H9 (cell line): ENCODE results near the gene ADAMTSL2. TPM values are rescaled to one million over a fixed set of nuclear protein-coding genes. Genes with fewer than 3 reads are reported as not detected.

ENCODE experiments used
- DNase-seq: peaks from one replicate; pipeline ENCODE4 v3.0.0-alpha.2; 2017
- H2AFZ ChIP-seq: one replicate; pipeline ENCODE4 v1.6.1; 2013; ENCODE audit warnings: mild to moderate bottlenecking, low read length, control low read depth, moderate library complexity
- H2AK5ac ChIP-seq: 2 replicates; pipeline ENCODE4 v1.6.1; 2013; ENCODE audit warnings: low read length, control low read depth, mixed read lengths; ENCODE audit not compliant: insufficient read length
- H2BK120ac ChIP-seq: one replicate; pipeline ENCODE4 v1.6.1; 2013; ENCODE audit warnings: low read depth, mild to moderate bottlenecking, low read length, control low read depth, inconsistent platforms; ENCODE audit not compliant: poor library complexity, severe bottlenecking
- H2BK12ac ChIP-seq: 2 replicates; pipeline ENCODE4 v1.6.1; 2013; ENCODE audit warnings: low read length, control low read depth, mixed read lengths, low read depth; ENCODE audit not compliant: insufficient read length
- H2BK15ac ChIP-seq: 2 replicates; pipeline ENCODE4 v1.6.1; 2013; ENCODE audit warnings: low read depth, low read length, control low read depth
- H2BK20ac ChIP-seq: one replicate; pipeline ENCODE4 v1.6.1; 2013; ENCODE audit warnings: low read depth, mild to moderate bottlenecking, low read length, control low read depth, inconsistent platforms; ENCODE audit not compliant: poor library complexity, severe bottlenecking
- H2BK5ac ChIP-seq: 2 replicates; pipeline ENCODE4 v1.6.1; 2013; ENCODE audit warnings: low read length, control low read depth, mixed read lengths; ENCODE audit not compliant: insufficient read length
- H3K14ac ChIP-seq: 2 replicates; pipeline ENCODE4 v1.6.1; 2013; ENCODE audit warnings: low read length, control low read depth; ENCODE audit not compliant: insufficient read depth
- H3K18ac ChIP-seq: 2 replicates; pipeline ENCODE4 v1.6.1; 2013; ENCODE audit warnings: low read depth, mild to moderate bottlenecking, mixed read lengths, low read length, control low read depth; ENCODE audit not compliant: insufficient read length
- H3K23ac ChIP-seq: 2 replicates; pipeline ENCODE4 v1.6.1; 2013; ENCODE audit warnings: low read length, control low read depth, mixed read lengths, low read depth; ENCODE audit not compliant: insufficient read length
- H3K23me2 ChIP-seq: 2 replicates; pipeline ENCODE4 v1.6.1; 2013; ENCODE audit warnings: low read depth, mild to moderate bottlenecking, mixed read lengths, low read length, control low read depth; ENCODE audit not compliant: insufficient read length, poor library complexity, severe bottlenecking
- H3K27ac ChIP-seq: 2 replicates; pipeline ENCODE4 v1.5.1; 2013; ENCODE audit warnings: low read length, control low read depth, mixed read lengths, low read depth; ENCODE audit not compliant: insufficient read length
- H3K27me3 ChIP-seq: 2 replicates; pipeline ENCODE4 v1.6.1; 2013; ENCODE audit warnings: low read length, control low read depth, inconsistent platforms; ENCODE audit not compliant: insufficient read depth
- H3K4ac ChIP-seq: 2 replicates; pipeline ENCODE4 v1.6.1; 2013; ENCODE audit warnings: low read depth, mild to moderate bottlenecking, control low read depth, inconsistent platforms, low read length, moderate library complexity
- H3K4me1 ChIP-seq: 2 replicates; pipeline ENCODE4 v1.6.1; 2013; ENCODE audit warnings: low read length, control low read depth, inconsistent platforms; ENCODE audit not compliant: insufficient read depth
- H3K4me2 ChIP-seq: 2 replicates; pipeline ENCODE4 v1.6.1; 2013; ENCODE audit warnings: low read length, control low read depth, mixed read lengths; ENCODE audit not compliant: insufficient read length, insufficient read depth
- H3K56ac ChIP-seq: 2 replicates; pipeline ENCODE4 v1.6.1; 2013; ENCODE audit warnings: low read depth, mild to moderate bottlenecking, mixed read lengths, low read length, control low read depth; ENCODE audit not compliant: insufficient read length
- H3K79me1 ChIP-seq: 2 replicates; pipeline ENCODE4 v1.6.1; 2013; ENCODE audit warnings: low read depth, mild to moderate bottlenecking, moderate library complexity, low read length, control low read depth, inconsistent platforms; ENCODE audit not compliant: insufficient read depth, poor library complexity, severe bottlenecking
- H3K79me2 ChIP-seq: 2 replicates; pipeline ENCODE4 v1.6.1; 2013; ENCODE audit warnings: low read length, control low read depth, inconsistent platforms; ENCODE audit not compliant: insufficient read depth
- H3K9ac ChIP-seq: 2 replicates; pipeline ENCODE4 v1.6.1; 2013; ENCODE audit warnings: low read length, control low read depth, mixed read lengths; ENCODE audit not compliant: insufficient read length; ENCODE audit errors: extremely low read depth
- H3K9me3 ChIP-seq: one replicate; pipeline ENCODE4 v1.6.1; 2013; ENCODE audit warnings: low read depth, low read length, inconsistent platforms; ENCODE audit not compliant: control insufficient read depth
- H3T11ph ChIP-seq: one replicate; pipeline ENCODE4 v1.6.1; 2013; ENCODE audit warnings: mild to moderate bottlenecking, low read length, control low read depth, inconsistent platforms
- H4K20me1 ChIP-seq: one replicate; pipeline ENCODE4 v1.6.1; 2013; ENCODE audit not compliant: control insufficient read depth, insufficient read length, insufficient read depth
- H4K5ac ChIP-seq: 2 replicates; pipeline ENCODE4 v1.6.1; 2013; ENCODE audit warnings: low read depth, mild to moderate bottlenecking, mixed read lengths, low read length, control low read depth; ENCODE audit not compliant: insufficient read length
- H4K8ac ChIP-seq: replicated peaks from 2 replicates; pipeline ENCODE4 v1.6.1; 2013; ENCODE audit warnings: low read length, control low read depth, mixed read lengths, low read depth; ENCODE audit not compliant: insufficient read length
- H4K91ac ChIP-seq: 2 replicates; pipeline ENCODE4 v1.6.1; 2013; ENCODE audit warnings: low read depth, mild to moderate bottlenecking, moderate library complexity, mixed read lengths, low read length, control low read depth; ENCODE audit not compliant: insufficient read length
- H3K27ac Mint-ChIP-seq, 3 experiments: 2 replicates in 2 of 3; 3 replicates in 1 of 3; pipeline ENCODE4 v1.8.0; 2020 to 2021; ENCODE audit warnings: mixed read lengths in 3 of 3, mild to moderate bottlenecking in 1 of 3, moderate library complexity in 1 of 3
- H3K27me3 Mint-ChIP-seq: 2 replicates; pipeline ENCODE4 v1.8.0; 2021; ENCODE audit warnings: low read depth, mild to moderate bottlenecking, moderate library complexity, mixed read lengths
- H3K36me3 Mint-ChIP-seq, 3 experiments: 2 replicates in 2 of 3; 3 replicates in 1 of 3; pipeline ENCODE4 v1.8.0; 2020 to 2021; ENCODE audit warnings: low read depth in 3 of 3, mixed read lengths in 3 of 3; ENCODE audit not compliant: insufficient read depth in 1 of 3
- H3K4me1 Mint-ChIP-seq, 2 experiments: 2 replicates each; pipeline ENCODE4 v1.8.0; 2020; ENCODE audit warnings: mixed read lengths in 2 of 2
- H3K4me3 Mint-ChIP-seq, 2 experiments: 2 replicates in 1 of 2; 3 replicates in 1 of 2; pipeline ENCODE4 v1.8.0; 2020 to 2021; ENCODE audit warnings: mild to moderate bottlenecking in 2 of 2, mixed read lengths in 2 of 2, moderate library complexity in 1 of 2
- H3K9me3 Mint-ChIP-seq, 2 experiments: 2 replicates in 1 of 2; 3 replicates in 1 of 2; pipeline ENCODE4 v1.8.0; 2020; ENCODE audit warnings: mild to moderate bottlenecking in 2 of 2, mixed read lengths in 2 of 2, moderate library complexity in 1 of 2
- CTCF ChIP-seq: fragments of 200-600 bp; sonication (generic); conservative IDR thresholded peaks from 3 replicates; pipeline ENCODE4 v1.8.0; 2021; ENCODE audit warnings: antibody characterized with exemption, mild to moderate bottlenecking
- WGBS: extraction: QIAGEN DNeasy Blood & Tissue Kit; methylation state at CpG from one replicate; pipeline ENCODE4 v1.1.7; 2013; ENCODE audit warnings: missing lambda C conversion rate, low lambda C conversion rate, mixed read lengths; ENCODE audit not compliant: insufficient read length; ENCODE audit errors: extremely low coverage; 5-methylcytosine and 5-hydroxymethylcytosine counted together
- total RNA-seq: library from RNA; stranded (reverse); gene quantifications from 2 replicates; pipeline ENCODE4 v1.2.1, GENCODE V29; 2021

The ADAMTSL2 gene
- total RNA-seq, 1 experiment from 2014 or later: 0.61 TPM

GRCh38 chr9:133602277-133602676, 67.8 kb downstream of the ADAMTSL2 start:
- no peak overlapping the region for H3K23ac ChIP-seq
- H3K9me3 ChIP-seq: no peaks in the 10 kb centered on the region
- no peak overlapping the region for H4K91ac ChIP-seq
- WGBS: no CpG with 5 or more reads among the region's 10 CpGs
- H2BK5ac ChIP-seq: no peak overlapping the region
- no peak overlapping the region for H4K5ac ChIP-seq
- H3K4me2 ChIP-seq: no peak overlapping the region
- Mint-ChIP-seq H3K27me3 (peaks cover 19% of the 10 kb centered on the region), H3K9me3 (peaks cover 9 to 11% of the 10 kb centered on the region in 2 experiments), H3K36me3 (peaks cover 3 to 5% (median 5%) of the 10 kb centered on the region in 3 experiments; a peak in 6 of 7 replicates), H3K4me1 (peaks cover 5 to 25% of the 10 kb centered on the region in 2 experiments; a peak in 3 of 4 replicates), H3K4me3 (no peak overlapping the region), H3K27ac (no peak overlapping the region)
- H2BK120ac ChIP-seq: no peak overlapping the region
- TF ChIP-seq CTCF: no peak
- no peak overlapping the region for H2BK15ac ChIP-seq
- H2BK12ac ChIP-seq: no peak overlapping the region
- no peak overlapping the region for H4K8ac ChIP-seq
- no peaks in the 10 kb centered on the region for H4K20me1 ChIP-seq
- H2BK20ac ChIP-seq: no peak overlapping the region
- no peaks in the 10 kb centered on the region for H3K23me2 ChIP-seq
- H2AFZ ChIP-seq: no peak overlapping the region
- no peaks in the 10 kb centered on the region for H3K79me1 ChIP-seq
- no peak overlapping the region for H3K14ac ChIP-seq
- no peak overlapping the region for H3T11ph ChIP-seq
- H3K4me1 ChIP-seq: no peaks in the 10 kb centered on the region
- no peak overlapping the region for H3K9ac ChIP-seq
- H3K56ac ChIP-seq: no peak overlapping the region
- H3K4ac ChIP-seq: no peak overlapping the region
- no peaks in the 10 kb centered on the region for H3K79me2 ChIP-seq
- H2AK5ac ChIP-seq: no peak overlapping the region
- DNase-seq: no peak
- H3K27ac ChIP-seq: no peak overlapping the region
- no peak overlapping the region for H3K18ac ChIP-seq
- H3K27me3 ChIP-seq: no peaks in the 10 kb centered on the region; the same call in 1 of the 2 replicates
